Vagina (tissue), 2 donors: ENCODE measurements around the gene XPC. TPM values are rescaled to one million over a fixed set of nuclear protein-coding genes. Genes with fewer than 3 reads are reported as not detected.

Experiments used
- DNase-seq, 2 donors: peaks; one replicate each; pipeline ENCODE4 v3.0.0-alpha.2; 2017; ENCODE audit errors: extremely low spot score in 2 of 2
- H3K27ac ChIP-seq: fragments of 200-600 bp; sonication (generic); one replicate; pipeline ENCODE4 v1.5.1; 2019
- H3K27me3 ChIP-seq: fragments of 200-600 bp; sonication (generic); one replicate; pipeline ENCODE4 v1.5.1; 2019
- H3K36me3 ChIP-seq, 2 donors: fragments of 200-600 bp; sonication (generic); one replicate each; pipeline ENCODE4 v1.5.1; 2017 to 2019
- H3K4me1 ChIP-seq: fragments of 200-600 bp; sonication (generic); one replicate; pipeline ENCODE4 v1.5.1; 2019
- H3K4me3 ChIP-seq, 2 donors: fragments of 200-600 bp; sonication (generic); 1 replicate in 1 of 2; 2 replicates in 1 of 2; pipeline ENCODE4 v1.5.1; 2016 to 2019
- H3K9me3 ChIP-seq: fragments of 200-600 bp; sonication (generic); one replicate; pipeline ENCODE4 v1.5.1; 2019
- POLR2A ChIP-seq, 2 donors: fragments of 450-650 bp; IDR thresholded peaks; one replicate each; pipeline ENCODE4 v1.6.1; 2017; ENCODE audit warnings: antibody characterized with exemption in 2 of 2, mild to moderate bottlenecking in 2 of 2, moderate library complexity in 2 of 2
- POLR2AphosphoS5 ChIP-seq, 2 donors: sonication (generic); formaldehyde crosslinking; IDR thresholded peaks; one replicate each; pipeline ENCODE4 v1.9.0; 2017; ENCODE audit warnings: antibody characterized with exemption in 2 of 2, mild to moderate bottlenecking in 2 of 2, low read depth in 1 of 2; ENCODE audit not compliant: insufficient read depth in 1 of 2
- intact Hi-C: fragments of 100-400 bp; cut with DNase I; formaldehyde crosslinking; loops from one replicate; pipeline ENCODE4 v1.15.1; 2023
- total RNA-seq: library from RNA; depleted of rRNA; stranded (reverse); fragments of >200 nt; gene quantifications from one replicate; pipeline ENCODE4 v1.2.3, GENCODE V29; 2016
- TF ChIP-seq, protein P1 (sequence below), 3 experiments: fragments of 450-650 bp in 2 of 3; fragments of 200-600 bp in 1 of 3; sonication (generic) in 1 of 3; IDR thresholded peaks; one replicate each; pipeline ENCODE4 v1.5.1; 2017 to 2019; ENCODE audit warnings: antibody characterized with exemption in 3 of 3, mild to moderate bottlenecking in 2 of 3, moderate library complexity in 2 of 3

XPC gene
- total RNA-seq, 1 donor from 2014 or later = 33.6 TPM

DNA sequence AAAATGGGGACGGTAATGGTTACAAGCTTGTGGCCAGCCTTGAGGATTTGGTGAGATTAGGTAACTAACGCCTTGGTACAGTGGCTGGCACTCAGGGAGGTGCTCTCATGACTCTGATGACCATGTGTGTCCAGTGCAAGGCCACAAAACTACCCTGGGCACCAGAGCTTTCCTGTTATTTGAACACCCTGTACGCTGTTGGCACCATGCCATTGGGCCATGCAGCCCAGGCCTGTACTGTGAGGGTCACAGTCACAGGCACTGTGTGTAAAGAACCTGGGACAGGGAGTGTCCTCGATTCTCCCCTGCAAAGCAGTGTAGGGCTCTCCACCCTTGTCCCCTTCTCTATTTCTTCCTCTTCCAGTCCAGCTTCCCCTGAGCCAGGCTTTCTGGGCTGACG, 47.3 kb downstream of the XPC start:
- H3K27ac ChIP-seq = no peak overlapping the region
- H3K27me3 ChIP-seq = no peaks in the 10 kb centered on the region
- no peak overlapping the region for H3K4me3 ChIP-seq
- no peak for DNase-seq
- peaks cover 0 to 67% of the 10 kb centered on the region in 2 donors for H3K36me3 ChIP-seq
- peaks cover 21% of the 10 kb centered on the region for H3K4me1 ChIP-seq
- no peaks in the 10 kb centered on the region for H3K9me3 ChIP-seq
- intact Hi-C loops = loop anchor here (10.0 kb wide), 1 partner anchor 236 kb away; no protein-coding TSS in a partner anchor
- TF ChIP-seq, protein P1, sequence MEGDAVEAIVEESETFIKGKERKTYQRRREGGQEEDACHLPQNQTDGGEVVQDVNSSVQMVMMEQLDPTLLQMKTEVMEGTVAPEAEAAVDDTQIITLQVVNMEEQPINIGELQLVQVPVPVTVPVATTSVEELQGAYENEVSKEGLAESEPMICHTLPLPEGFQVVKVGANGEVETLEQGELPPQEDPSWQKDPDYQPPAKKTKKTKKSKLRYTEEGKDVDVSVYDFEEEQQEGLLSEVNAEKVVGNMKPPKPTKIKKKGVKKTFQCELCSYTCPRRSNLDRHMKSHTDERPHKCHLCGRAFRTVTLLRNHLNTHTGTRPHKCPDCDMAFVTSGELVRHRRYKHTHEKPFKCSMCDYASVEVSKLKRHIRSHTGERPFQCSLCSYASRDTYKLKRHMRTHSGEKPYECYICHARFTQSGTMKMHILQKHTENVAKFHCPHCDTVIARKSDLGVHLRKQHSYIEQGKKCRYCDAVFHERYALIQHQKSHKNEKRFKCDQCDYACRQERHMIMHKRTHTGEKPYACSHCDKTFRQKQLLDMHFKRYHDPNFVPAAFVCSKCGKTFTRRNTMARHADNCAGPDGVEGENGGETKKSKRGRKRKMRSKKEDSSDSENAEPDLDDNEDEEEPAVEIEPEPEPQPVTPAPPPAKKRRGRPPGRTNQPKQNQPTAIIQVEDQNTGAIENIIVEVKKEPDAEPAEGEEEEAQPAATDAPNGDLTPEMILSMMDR (IDR thresholded peaks at IDR 0.05) = no peak
- TF ChIP-seq POLR2AphosphoS5 (IDR thresholded peaks at IDR 0.05; ENCODE audit: insufficient read depth in 1 of 2, low read depth in 1 of 2) (no peak), POLR2A (IDR thresholded peaks at IDR 0.05) (no peak)

DNA sequence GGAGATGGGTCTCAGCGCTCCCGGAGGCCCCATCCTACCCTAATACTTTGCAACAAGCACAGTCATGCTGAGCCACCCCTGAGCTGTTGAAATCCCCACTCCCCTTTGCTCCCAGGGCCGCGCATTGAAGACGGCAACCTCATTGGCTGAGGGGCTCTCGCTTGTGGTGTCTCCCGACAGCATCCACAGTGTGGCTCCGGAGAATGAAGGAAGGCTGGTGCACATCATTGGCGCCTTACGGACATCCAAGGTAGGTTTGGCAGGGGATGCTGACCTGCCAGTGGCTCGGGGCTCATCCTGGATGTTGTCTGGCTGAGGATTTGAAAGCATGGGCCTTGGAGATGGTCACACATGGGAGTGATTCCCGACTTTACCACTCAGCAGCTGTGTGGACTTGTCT, 47.7 kb downstream of the XPC start:
- H3K27ac ChIP-seq = no peak overlapping the region
- TF ChIP-seq, protein P1 (IDR thresholded peaks at IDR 0.05) = no peak
- TF ChIP-seq POLR2AphosphoS5 (IDR thresholded peaks at IDR 0.05; ENCODE audit: insufficient read depth in 1 of 2, low read depth in 1 of 2) = no peak
- TF ChIP-seq POLR2A (IDR thresholded peaks at IDR 0.05) = no peak
- peaks cover 25% of the 10 kb centered on the region for H3K4me1 ChIP-seq
- H3K9me3 ChIP-seq = no peaks in the 10 kb centered on the region
- no peak overlapping the region for H3K4me3 ChIP-seq
- DNase-seq = no peak
- H3K27me3 ChIP-seq = no peaks in the 10 kb centered on the region
- intact Hi-C loops = loop anchor here (10.0 kb wide), 1 partner anchor 236 kb away; no protein-coding TSS in a partner anchor
- H3K36me3 ChIP-seq = peaks cover 0 to 63% of the 10 kb centered on the region in 2 donors

DNA sequence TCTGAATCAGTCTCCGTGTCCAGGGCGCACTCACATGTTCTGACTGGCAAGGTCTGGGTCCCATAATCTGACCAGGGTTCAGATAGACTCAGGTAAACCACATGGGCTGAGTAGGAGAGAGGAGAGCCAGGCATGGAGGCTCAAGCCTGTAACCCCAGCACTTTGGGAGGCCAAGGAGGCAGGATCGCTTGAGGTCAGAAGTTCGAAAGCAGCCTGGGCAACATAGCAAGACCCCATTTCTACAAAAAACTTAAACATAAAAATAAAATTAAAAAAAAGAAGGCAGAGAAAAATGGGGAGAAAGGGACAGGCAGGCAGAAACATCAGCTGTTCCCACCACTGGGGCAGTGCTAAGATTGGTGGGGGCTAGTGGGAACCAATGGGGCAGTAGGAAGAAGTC, 48.2 kb downstream of the XPC start:
- intact Hi-C loops = loop anchor here (10.0 kb wide), 1 partner anchor 235 kb away; no protein-coding TSS in a partner anchor
- Histone ChIP-seq H3K9me3 (no peaks in the 10 kb centered on the region), H3K27ac (no peak overlapping the region), H3K4me1 (peaks cover 26% of the 10 kb centered on the region), H3K4me3 (no peak overlapping the region), H3K27me3 (no peaks in the 10 kb centered on the region), H3K36me3 (peaks cover 0 to 58% of the 10 kb centered on the region in 2 donors)
- TF ChIP-seq POLR2A (IDR thresholded peaks at IDR 0.05) (no peak), POLR2AphosphoS5 (IDR thresholded peaks at IDR 0.05; ENCODE audit: insufficient read depth in 1 of 2, low read depth in 1 of 2) (no peak)
- TF ChIP-seq, protein P1 (IDR thresholded peaks at IDR 0.05) = no peak
- no peak for DNase-seq

DNA sequence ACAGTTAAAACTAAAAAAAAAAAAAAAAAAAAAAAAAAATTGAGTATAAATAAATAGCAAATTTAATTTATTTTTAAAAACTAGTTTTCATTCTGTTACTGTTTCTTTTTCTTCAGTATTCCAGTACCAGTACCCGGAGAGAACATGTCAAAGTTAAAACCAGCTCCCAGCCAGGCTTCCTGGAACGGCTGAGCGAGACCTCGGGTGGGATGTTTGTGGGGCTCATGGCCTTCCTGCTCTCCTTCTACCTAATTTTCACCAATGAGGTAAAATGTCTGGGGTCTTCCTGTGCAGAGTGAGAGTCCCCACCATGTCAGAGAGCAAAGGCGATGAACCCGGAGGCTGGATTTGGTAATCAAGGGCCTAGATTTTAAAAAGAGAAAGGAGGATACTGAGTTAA, 49.1 kb downstream of the XPC start:
- TF ChIP-seq POLR2A (IDR thresholded peaks at IDR 0.05) (no peak), POLR2AphosphoS5 (IDR thresholded peaks at IDR 0.05; ENCODE audit: insufficient read depth in 1 of 2, low read depth in 1 of 2) (no peak)
- TF ChIP-seq, protein P1 (IDR thresholded peaks at IDR 0.05) = no peak
- no peak for DNase-seq
- intact Hi-C loops = loop anchor here (5.0 kb wide), 1 partner anchor 53 kb away; no protein-coding TSS in a partner anchor
- Histone ChIP-seq H3K36me3 (peaks cover 0 to 49% of the 10 kb centered on the region in 2 donors), H3K4me3 (no peak overlapping the region), H3K27ac (no peak overlapping the region), H3K4me1 (peaks cover 26% of the 10 kb centered on the region), H3K9me3 (no peaks in the 10 kb centered on the region), H3K27me3 (no peaks in the 10 kb centered on the region)

DNA sequence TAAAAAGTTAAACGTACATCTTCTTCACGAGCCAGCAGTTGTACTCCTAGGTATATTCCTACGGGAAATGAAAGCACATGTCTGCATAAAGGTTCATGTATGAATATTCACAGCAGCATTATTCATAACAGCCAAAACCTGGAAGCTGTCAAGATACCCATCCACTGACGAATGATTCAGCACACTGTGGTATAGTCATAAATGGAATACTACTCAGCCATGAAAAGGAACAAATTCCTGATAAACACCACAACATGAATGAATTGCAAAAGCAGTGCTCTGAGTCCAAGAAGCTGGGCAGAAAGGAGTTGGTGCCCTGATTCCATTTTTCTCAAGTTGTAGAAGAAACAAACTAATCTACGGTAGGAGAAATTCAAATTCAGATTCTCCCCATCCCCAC, 49.7 kb downstream of the XPC start:
- H3K4me1 ChIP-seq = peaks cover 30% of the 10 kb centered on the region
- no peaks in the 10 kb centered on the region for H3K27me3 ChIP-seq
- H3K9me3 ChIP-seq = no peaks in the 10 kb centered on the region
- no peak overlapping the region for H3K27ac ChIP-seq
- no peak overlapping the region for H3K4me3 ChIP-seq
- H3K36me3 ChIP-seq = peaks cover 0 to 43% of the 10 kb centered on the region in 2 donors
- intact Hi-C loops = loop anchor here (5.0 kb wide), 1 partner anchor 54 kb away; no protein-coding TSS in a partner anchor
- TF ChIP-seq POLR2AphosphoS5 (IDR thresholded peaks at IDR 0.05; ENCODE audit: insufficient read depth in 1 of 2, low read depth in 1 of 2) (no peak), POLR2A (IDR thresholded peaks at IDR 0.05) (no peak)
- TF ChIP-seq, protein P1 (IDR thresholded peaks at IDR 0.05) = no peak
- peak in 1 of 2 donors; percentile 13 for DNase-seq
